SK-N-MC (cell line): ENCODE results near the gene FAM9A.

Experiments
- EZH2 ChIP-seq: fragments of 200-600 bp; sonication (generic); IDR thresholded peaks from one replicate; pipeline ENCODE4 v1.6.1; 2017; ENCODE audit warnings: antibody characterized with exemption
- POLR2AphosphoS5 ChIP-seq: IDR thresholded peaks from 2 replicates; pipeline ENCODE4 v1.6.1; 2012; ENCODE audit warnings: mild to moderate bottlenecking, low read depth, low read length, borderline replicate concordance

GRCh38 chrX:8805974-8806373, 4.8 kb upstream of the FAM9A start:
- TF ChIP-seq POLR2AphosphoS5 (no peak), EZH2 (no peak)
